HepG2 (cell line): ENCODE data around the gene ATAD3A. TPM values are rescaled to one million over a fixed set of nuclear protein-coding genes. Genes with fewer than 3 reads are reported as not detected.

ENCODE experiments used
- KIAA2018 ChIP-seq: sonication (generic); formaldehyde crosslinking; IDR thresholded peaks from 2 replicates; pipeline ENCODE4 v1.5.0; 2020; ENCODE audit warnings: mild to moderate bottlenecking, missing genetic modification reagents, borderline replicate concordance
- RAD51 ChIP-seq: fragments of 450-650 bp; IDR thresholded peaks from 2 replicates; pipeline ENCODE4 v1.6.1; 2016; ENCODE audit warnings: borderline replicate concordance
- ZBTB21 ChIP-seq: sonication (generic); formaldehyde crosslinking; IDR thresholded peaks from 2 replicates; pipeline ENCODE4 v1.4.0; 2020; ENCODE audit warnings: missing genetic modification reagents
- ZNF770 ChIP-seq: sonication (generic); formaldehyde crosslinking; IDR thresholded peaks from 2 replicates; pipeline ENCODE4 v1.5.0; 2020; ENCODE audit warnings: mild to moderate bottlenecking, missing genetic modification reagents
- polyA plus RNA-seq, 8 experiments: library from polyadenylated mRNA; depleted of rRNA in 3 of 8; stranded (reverse) in 7 of 8; unstranded in 1 of 8; fragments of >200 nt; fragmentation: Illumina TruSeq in 4 of 8; extraction: Trizol in 4 of 8; gene quantifications; 2 replicates each; pipeline versions ENCODE4 v1.2.1 to v1.2.3, GENCODE V29; 2011 to 2016; ENCODE audit warnings: low read depth in 4 of 8, missing spikeins in 1 of 8, mixed read lengths in 1 of 8; ENCODE audit not compliant: insufficient read depth in 1 of 8
- total RNA-seq, 5 experiments: library from RNA; depleted of rRNA; stranded (reverse); fragments of >200 nt; fragmentation: Illumina TruSeq; extraction: Trizol; gene quantifications; 2 replicates each; pipeline ENCODE4 v1.2.3, GENCODE V29; 2016; ENCODE audit warnings: low read depth in 1 of 5

Gene ATAD3A
- total and polyA plus RNA-seq, 2 of the 13 experiments (the other 11 are each of a cell fraction or from before 2014, with no cell fraction given): 10.6 to 49.0 TPM

GRCh38 chr1:1562556-1563195 is 50.7 kb downstream of the ATAD3A start (continued):
- TF ChIP-seq ZNF770 (CRISPR knock-in tag): no peak
- no peak for TF ChIP-seq RAD51
- no peak for TF ChIP-seq ZBTB21 (CRISPR knock-in tag)
- TF ChIP-seq KIAA2018 (CRISPR knock-in tag): no peak
